ENCODE results near the gene AKT1S1.

AKT1S1 gene

GRCh38 chr19:49853852-49854377 is 23.2 kb downstream of the AKT1S1 start:
- no peak for DNase-seq (ENCODE audit: low spot score)

GRCh38 chr19:49852631-49853126 is 24.5 kb downstream of the AKT1S1 start:
- DNase-seq (ENCODE audit: low spot score): no peak

- peak; percentile 68 for DNase-seq (ENCODE audit: low spot score)
These were observed 25.5 kb downstream of the AKT1S1 start for GRCh38 chr19:49851456-49852259.

GRCh38 chr19:49850487-49851342 is 26.4 kb downstream of the AKT1S1 start, which contains the start of gene PTOV1:
TSS of gene PTOV1 (plus strand) at chr19:49851159.
- DNase-seq (ENCODE audit: low spot score): peak; percentile 98

GRCh38 chr19:49850221-49850486 is 27.0 kb downstream of the AKT1S1 start:
- no peak for DNase-seq (ENCODE audit: low spot score)

GRCh38 chr19:49849433-49850220 is 27.5 kb downstream of the AKT1S1 start:
- DNase-seq (ENCODE audit: low spot score): no peak

GRCh38 chr19:49848938-49849337 is 28.2 kb downstream of the AKT1S1 start:
- DNase-seq (ENCODE audit: low spot score): no peak

- no peak for DNase-seq (ENCODE audit: low spot score)
These were observed 29.1 kb downstream of the AKT1S1 start for GRCh38 chr19:49847731-49848696.

- DNase-seq (ENCODE audit: low spot score): no peak
These were observed 30.7 kb downstream of the AKT1S1 start for GRCh38 chr19:49846408-49846807.

- DNase-seq (ENCODE audit: low spot score): no peak
These were observed 31.7 kb downstream of the AKT1S1 start for GRCh38 chr19:49845414-49845813.

GRCh38 chr19:49844138-49845095 is 32.7 kb downstream of the AKT1S1 start:
- DNase-seq (ENCODE audit: low spot score): no peak

GRCh38 chr19:49843265-49843664 is 33.9 kb downstream of the AKT1S1 start:
- no peak for DNase-seq (ENCODE audit: low spot score)

GRCh38 chr19:49840736-49841249 is 36.4 kb downstream of the AKT1S1 start:
- DNase-seq (ENCODE audit: low spot score): no peak

GRCh38 chr19:49840321-49840720 is 36.8 kb downstream of the AKT1S1 start:
- DNase-seq (ENCODE audit: low spot score): no peak

- DNase-seq (ENCODE audit: low spot score): no peak
These were observed 37.4 kb downstream of the AKT1S1 start for GRCh38 chr19:49839713-49840112.

- no peak for DNase-seq (ENCODE audit: low spot score)
These were observed 38.1 kb downstream of the AKT1S1 start for GRCh38 chr19:49838885-49839588.

- no peak for DNase-seq (ENCODE audit: low spot score)
These were observed 39.7 kb downstream of the AKT1S1 start for GRCh38 chr19:49837425-49837824.

GRCh38 chr19:49837009-49837310 is 40.2 kb downstream of the AKT1S1 start:
- no peak for DNase-seq (ENCODE audit: low spot score)

Data from HuH-7.5 (cell line).